ENCODE results near the gene VPS11.

GRCh38 chr11:119025978-119026766 lies 41.4 kb upstream of the VPS11 start:
- TF ChIP-seq CTCF (IDR thresholded peaks at IDR 0.05 in 8 of 11, conservative IDR thresholded peaks at IDR 0.05 in 3 of 11) (no peak), POLR2A (IDR thresholded peaks at IDR 0.05) (no peak)

All from spleen (tissue), 7 donors.